DND-41 (cell line): ENCODE data around the gene CD300A.

Experiments used
- ATAC-seq: fragments of 200-7000 bp; cut with Tn5 transposase; 3 replicates; pipeline ENCODE4 v1.9.1; 2021; ENCODE audit warnings: low read depth; ENCODE audit not compliant: insufficient read depth
- DNase-seq: peaks from one replicate; pipeline ENCODE4 v3.0.0-alpha.2; 2020
- H2AFZ ChIP-seq: 2 replicates; pipeline ENCODE4 v1.6.0; 2012; ENCODE audit warnings: low read depth, low read length
- H3K27ac ChIP-seq: 2 replicates; pipeline ENCODE4 v1.5.1; 2012; ENCODE audit warnings: low read length, inconsistent platforms
- H3K27me3 ChIP-seq: fragments of 200-600 bp; sonication (generic); 2 replicates; pipeline ENCODE4 v1.6.0; 2012; ENCODE audit warnings: low read length, mild to moderate bottlenecking, inconsistent platforms; ENCODE audit not compliant: insufficient read depth, poor library complexity
- H3K36me3 ChIP-seq: 2 replicates; pipeline ENCODE4 v1.5.1; 2012; ENCODE audit warnings: low read length, inconsistent platforms; ENCODE audit not compliant: insufficient read depth
- H3K4me1 ChIP-seq: 2 replicates; pipeline ENCODE4 v1.5.1; 2012; ENCODE audit warnings: mild to moderate bottlenecking, low read length; ENCODE audit not compliant: insufficient read depth
- H3K4me2 ChIP-seq: 2 replicates; pipeline ENCODE4 v1.6.0; 2012; ENCODE audit warnings: mild to moderate bottlenecking, moderate library complexity, low read length, inconsistent platforms; ENCODE audit not compliant: insufficient read depth
- H3K4me3 ChIP-seq, 2 experiments: fragments of 200-600 bp in 1 of 2; shearing (Covaris generic) in 1 of 2; 2 replicates each; pipeline ENCODE4 v1.5.1; 2012 to 2016; ENCODE audit warnings: inconsistent platforms in 2 of 2, low read length in 2 of 2, mild to moderate bottlenecking in 2 of 2, low read depth in 1 of 2, moderate library complexity in 1 of 2
- H3K79me2 ChIP-seq: 2 replicates; pipeline ENCODE4 v1.6.0; 2012; ENCODE audit warnings: low read length, inconsistent platforms; ENCODE audit not compliant: insufficient read depth
- H3K9ac ChIP-seq: 2 replicates; pipeline ENCODE4 v1.6.0; 2012; ENCODE audit warnings: low read depth, mild to moderate bottlenecking, inconsistent platforms, low read length, moderate library complexity
- H3K9me3 ChIP-seq: 2 replicates; pipeline ENCODE4 v1.5.1; 2012; ENCODE audit warnings: low read length, moderate library complexity, mild to moderate bottlenecking, inconsistent platforms; ENCODE audit not compliant: insufficient read depth, severe bottlenecking
- H4K20me1 ChIP-seq: 2 replicates; pipeline ENCODE4 v1.6.0; 2012; ENCODE audit warnings: low read length; ENCODE audit not compliant: insufficient read depth
- CTCF ChIP-seq: IDR thresholded peaks from 2 replicates; pipeline ENCODE4 v1.5.1; 2012; ENCODE audit warnings: borderline replicate concordance, low read length, moderate library complexity, mild to moderate bottlenecking; ENCODE audit not compliant: poor library complexity, severe bottlenecking; ENCODE audit errors: extremely low read depth
- EZH2 ChIP-seq: IDR thresholded peaks from 3 replicates; pipeline ENCODE4 v1.6.1; 2012; ENCODE audit warnings: borderline replicate concordance, low read depth, mild to moderate bottlenecking, moderate library complexity, low read length, inconsistent platforms; ENCODE audit not compliant: severe bottlenecking

CD300A gene

GRCh38 chr17:74524653-74525464 lies 58.4 kb downstream of the CD300A start:
- no peaks in the 10 kb centered on the region for H3K4me1 ChIP-seq
- ATAC-seq (no peak), DNase-seq (no peak)
- H3K9me3 ChIP-seq, result no peaks in the 10 kb centered on the region
- H3K79me2 ChIP-seq, result no peaks in the 10 kb centered on the region
- H3K27me3 ChIP-seq, result peaks cover 2% of the 10 kb centered on the region
- no peak overlapping the region for H2AFZ ChIP-seq
- no peaks in the 10 kb centered on the region for H3K36me3 ChIP-seq
- H4K20me1 ChIP-seq, result no peaks in the 10 kb centered on the region
- TF ChIP-seq CTCF (no peak), EZH2 (no peak)
- no peak overlapping the region for H3K4me2 ChIP-seq
- no peak overlapping the region for H3K4me3 ChIP-seq
- no peak overlapping the region for H3K27ac ChIP-seq
- no peak overlapping the region for H3K9ac ChIP-seq

DNA sequence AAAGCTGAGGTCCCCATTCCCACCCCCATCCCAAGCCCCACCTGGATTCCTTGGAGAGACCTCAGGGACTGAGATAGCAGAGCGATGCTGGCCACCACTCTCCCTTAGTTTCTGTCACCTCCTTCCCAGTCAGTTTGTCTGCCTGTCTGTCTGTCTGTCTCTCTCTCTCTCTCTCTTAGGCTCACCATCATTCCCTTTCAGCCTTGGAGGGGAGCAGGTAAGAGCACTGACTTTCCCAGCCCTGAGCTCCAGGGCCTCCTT lies 59.0 kb downstream of the CD300A start:
- no peak for TF ChIP-seq CTCF
- TF ChIP-seq EZH2, result no peak
- DNase-seq (no peak), ATAC-seq (no peak)
- Histone ChIP-seq H3K9ac (no peak overlapping the region), H3K36me3 (no peaks in the 10 kb centered on the region), H4K20me1 (no peaks in the 10 kb centered on the region), H3K4me1 (no peaks in the 10 kb centered on the region), H2AFZ (no peak overlapping the region), H3K79me2 (no peaks in the 10 kb centered on the region), H3K27me3 (peaks cover 2% of the 10 kb centered on the region), H3K4me2 (no peak overlapping the region), H3K4me3 (no peak overlapping the region), H3K9me3 (no peaks in the 10 kb centered on the region), H3K27ac (no peak overlapping the region)

GRCh38 chr17:74525781-74526288 lies 59.4 kb downstream of the CD300A start:
- Histone ChIP-seq H3K9ac (no peak overlapping the region), H3K79me2 (no peaks in the 10 kb centered on the region), H2AFZ (no peak overlapping the region), H3K4me2 (no peak overlapping the region), H3K27me3 (peaks cover 2% of the 10 kb centered on the region), H3K4me3 (no peak overlapping the region), H3K4me1 (no peaks in the 10 kb centered on the region), H3K27ac (no peak overlapping the region), H4K20me1 (no peaks in the 10 kb centered on the region), H3K36me3 (no peaks in the 10 kb centered on the region), H3K9me3 (no peaks in the 10 kb centered on the region)
- TF ChIP-seq CTCF, result no peak
- no peak for TF ChIP-seq EZH2
- DNase-seq (no peak), ATAC-seq (no peak)
